ENCODE measurements around the gene OR7G3. TPM values are rescaled to one million over a fixed set of nuclear protein-coding genes. Genes with fewer than 3 reads are reported as not detected.

Gene OR7G3
- total and polyA plus RNA-seq, 2 of the 8 experiments (the other 6 are each of a cell fraction or from before 2014, with no cell fraction given), result not detected

GRCh38 chr19:9159891-9160290 is 33.1 kb upstream of the OR7G3 start:
- no peaks in the 10 kb centered on the region for H3K27me3 ChIP-seq (replicated peaks in 1 of 4; ENCODE audit: control insufficient read depth in 3 of 4, extremely low read depth in 1 of 4, insufficient read depth in 3 of 4, low read length in 3 of 4)
- POLR2A ChIA-PET (ENCODE audit: partially characterized antibody), result no interaction called here
- H3K14ac ChIP-seq (ENCODE audit: insufficient read length), result no peak overlapping the region
- no peak overlapping the region for H2BK12ac ChIP-seq (ENCODE audit: low read depth, low read length)
- no peak overlapping the region for H3K9ac ChIP-seq (replicated peaks in 1 of 4; ENCODE audit: extremely low read depth in 1 of 4, low read depth in 3 of 4, low read length in 3 of 4)
- no peak overlapping the region for H3K27ac ChIP-seq (ENCODE audit: low read depth, low read length)
- no peaks in the 10 kb centered on the region for H3K23me2 ChIP-seq (ENCODE audit: low read depth, low read length)
- no peak overlapping the region for H3K23ac ChIP-seq (ENCODE audit: insufficient read length)
- H4K8ac ChIP-seq (ENCODE audit: extremely low read depth, insufficient read depth, low read length), result no peak overlapping the region
- H4K91ac ChIP-seq (replicated peaks; ENCODE audit: insufficient read length, low read length), result no peak overlapping the region
- H2BK20ac ChIP-seq (ENCODE audit: low read length), result no peak overlapping the region
- peaks cover 4 to 7% of the 10 kb centered on the region in 2 experiments; a peak in 1 of 4 replicates for H3K9me3 ChIP-seq (ENCODE audit: insufficient read depth in 2 of 2, low read depth in 1 of 2, low read length in 1 of 2)
- WGBS, 2 experiments (ENCODE audit: extremely low coverage in 1 of 2, insufficient coverage in 1 of 2, insufficient read length in 1 of 2, insufficient replicate concordance in 2 of 2, low coverage in 1 of 2, low lambda C conversion rate in 2 of 2, missing lambda C conversion rate in 1 of 2), result 94% methylated on average over 13 of the region's 13 CpGs; no CpG with 5 or more reads in 1 of the 2 experiments
- no peak overlapping the region for H3K18ac ChIP-seq (ENCODE audit: extremely low read depth, low read length)
- H4K5ac ChIP-seq (ENCODE audit: insufficient read length, low read depth, low read length), result no peak overlapping the region
- H4K20me1 ChIP-seq (replicated peaks in 1 of 2; ENCODE audit: control insufficient read depth in 1 of 2, insufficient read depth in 2 of 2, low read length in 2 of 2), result peaks cover 6 to 9% of the 10 kb centered on the region in 2 experiments
- H3K79me1 ChIP-seq (ENCODE audit: low read depth, low read length), result peaks cover 9% of the 10 kb centered on the region
- H2BK120ac ChIP-seq (replicated peaks; ENCODE audit: low read depth, low read length), result no peak overlapping the region
- H3K4me2 ChIP-seq (ENCODE audit: insufficient read depth in 1 of 2, low read depth in 2 of 2, low read length in 2 of 2), result no peak overlapping the region
- FAIRE-seq (no peak), DNase-seq (ENCODE audit: low read depth in 1 of 2, low spot score in 2 of 2) (no peak)
- peaks cover 45 to 92% (median 76%) of the 10 kb centered on the region in 4 experiments for H3K36me3 ChIP-seq (ENCODE audit: control insufficient read depth in 2 of 4, insufficient read depth in 4 of 4, low read length in 3 of 4)
- H3K4me1 ChIP-seq (replicated peaks in 1 of 4; ENCODE audit: control insufficient read depth in 3 of 4, insufficient read depth in 4 of 4, low read length in 3 of 4), result no peaks in the 10 kb centered on the region
- H2BK15ac ChIP-seq (ENCODE audit: low read length), result no peak overlapping the region
- CTCF ChIA-PET (ENCODE audit: partially characterized antibody), result no interaction called here
- H3K4me3 ChIP-seq (ENCODE audit: extremely low read depth in 1 of 4, insufficient read depth in 2 of 4, low read depth in 3 of 4, low read length in 4 of 4), result no peak overlapping the region
- H3K4ac ChIP-seq (replicated peaks; ENCODE audit: insufficient read length, low read depth, low read length), result no peak overlapping the region
- TF ChIP-seq CTBP2 (IDR thresholded peaks at IDR 0.05; ENCODE audit: borderline replicate concordance, insufficient read depth, insufficient read length, low read length) (no peak), POU5F1 (IDR thresholded peaks at IDR 0.05; ENCODE audit: low read depth, low read length) (no peak), TCF12 (IDR thresholded peaks at IDR 0.05; ENCODE audit: low read depth, low read length) (no peak), CREB1 (IDR thresholded peaks at IDR 0.05) (no peak), EZH2 (IDR thresholded peaks at IDR 0.05; ENCODE audit: low read depth, low read length, severe bottlenecking) (no peak), ZNF274 (IDR thresholded peaks at IDR 0.05; ENCODE audit: borderline replicate concordance, extremely low read depth, low read length) (no peak)
- H3K79me2 ChIP-seq (ENCODE audit: control insufficient read depth in 1 of 2, insufficient read depth in 2 of 2, low read length in 2 of 2), result peaks cover 0 to 25% of the 10 kb centered on the region in 2 experiments; a peak in 3 of 4 replicates
- H2AK5ac ChIP-seq (ENCODE audit: low read depth, low read length), result no peak overlapping the region
- H2BK5ac ChIP-seq (ENCODE audit: low read depth, low read length), result no peak overlapping the region
- no peak overlapping the region for H3K56ac ChIP-seq (replicated peaks; ENCODE audit: insufficient read length, low read depth, low read length)
- no peak overlapping the region for H2AFZ ChIP-seq (ENCODE audit: low read length)

Data from H1 (cell line).